Medulla oblongata (tissue), 1 donor: ENCODE results near the gene CBX1.
"Not testable (repeated sequence)": the region's sequence is repeated elsewhere in the genome, so short reads cannot be mapped to it uniquely, and the experiment has no call there.

Experiments used
- DNase-seq: peaks from one replicate; pipeline ENCODE4 v3.0.0-alpha.2; 2015; ENCODE audit errors: extremely low spot score

Gene CBX1

GRCh38 chr17:48123111-48123510 lies 21.8 kb upstream of the CBX1 start:
- DNase-seq, result peak; percentile 87

GRCh38 chr17:48122665-48123045 lies 21.4 kb upstream of the CBX1 start:
- DNase-seq, result no peak

GRCh38 chr17:48121923-48122664 lies 20.8 kb upstream of the CBX1 start:
- DNase-seq, result peak; percentile 79

- DNase-seq, result peak; percentile 66
Observed at GRCh38 chr17:48113201-48113676, 12.0 kb upstream of the CBX1 start.

- DNase-seq, result no peak
Observed at GRCh38 chr17:48111937-48112241, 10.6 kb upstream of the CBX1 start.

GRCh38 chr17:48110761-48111160 lies 9.5 kb upstream of the CBX1 start:
- DNase-seq, result no peak

GRCh38 chr17:48107137-48108055 lies 6.1 kb upstream of the CBX1 start, which contains the start of gene SNX11:
Gene SNX11, plus strand, starts transcription at chr17:48107766. Its CDS starts 4,278 bp downstream, at chr17:48112044.
- peak; percentile 94 for DNase-seq

GRCh38 chr17:48106802-48107136 lies 5.5 kb upstream of the CBX1 start:
- DNase-seq, result no peak

- DNase-seq, result no peak
Observed at GRCh38 chr17:48104440-48104839, 3.2 kb upstream of the CBX1 start.

GRCh38 chr17:48102798-48103715 lies 1.8 kb upstream of the CBX1 start:
- peak; percentile 46 for DNase-seq

- DNase-seq, result peak; percentile 14
Observed at GRCh38 chr17:48102043-48102750, 919 bp upstream of the CBX1 start.

GRCh38 chr17:48100591-48101011 lies 677 bp downstream of the CBX1 start:
- DNase-seq, result peak; percentile 31

GRCh38 chr17:48100160-48100559 lies 1.1 kb downstream of the CBX1 start:
- no peak for DNase-seq

GRCh38 chr17:48095611-48096010 lies 5.7 kb downstream of the CBX1 start:
- no peak for DNase-seq

- no peak for DNase-seq
Observed at GRCh38 chr17:48093341-48094045, 7.8 kb downstream of the CBX1 start.

- no peak for DNase-seq
Observed at GRCh38 chr17:48084932-48085331, 16.3 kb downstream of the CBX1 start.

- DNase-seq, result no peak
Observed at GRCh38 chr17:48081858-48082257, 19.4 kb downstream of the CBX1 start.

GRCh38 chr17:48077152-48077551 lies 24.1 kb downstream of the CBX1 start:
- not testable (repeated sequence) for DNase-seq

GRCh38 chr17:48074322-48075081 lies 26.8 kb downstream of the CBX1 start:
- peak; percentile 92 for DNase-seq
